ENCODE results near the gene ELOVL5.

ELOVL5 gene

DNA sequence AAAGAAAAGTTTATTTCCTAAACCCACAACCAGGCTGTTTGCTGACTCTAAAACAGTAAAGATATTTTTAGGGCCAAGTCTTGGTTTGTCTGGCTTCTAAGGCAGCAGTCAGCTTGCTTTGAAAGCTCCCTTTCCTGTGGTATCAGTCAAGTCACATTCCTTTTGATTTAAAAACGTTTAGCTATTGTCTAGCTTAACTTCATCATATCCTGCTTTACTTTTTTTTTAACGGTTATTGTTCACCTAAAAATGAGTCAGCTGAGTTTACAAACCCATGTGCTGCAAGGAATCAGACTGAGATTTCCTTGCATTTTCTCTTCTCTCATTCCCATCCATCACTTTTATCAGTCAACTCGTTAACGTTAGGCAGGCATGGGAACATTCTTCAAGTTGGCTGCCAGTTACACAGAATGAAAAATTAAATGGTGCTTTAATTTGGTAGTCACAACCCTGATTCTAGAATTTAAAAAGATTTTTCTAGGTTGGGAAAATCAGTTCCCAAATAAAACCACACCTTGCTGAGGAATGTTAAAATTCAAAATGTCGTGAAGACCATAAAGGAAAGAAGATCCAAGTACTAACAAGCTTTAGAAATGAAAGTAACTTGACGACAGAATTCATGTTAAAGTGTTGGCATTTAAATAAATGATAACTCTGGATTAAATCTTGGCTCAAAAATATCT, 45.9 kb downstream of the ELOVL5 start:
- peak; percentile 13 for DNase-seq

DNA sequence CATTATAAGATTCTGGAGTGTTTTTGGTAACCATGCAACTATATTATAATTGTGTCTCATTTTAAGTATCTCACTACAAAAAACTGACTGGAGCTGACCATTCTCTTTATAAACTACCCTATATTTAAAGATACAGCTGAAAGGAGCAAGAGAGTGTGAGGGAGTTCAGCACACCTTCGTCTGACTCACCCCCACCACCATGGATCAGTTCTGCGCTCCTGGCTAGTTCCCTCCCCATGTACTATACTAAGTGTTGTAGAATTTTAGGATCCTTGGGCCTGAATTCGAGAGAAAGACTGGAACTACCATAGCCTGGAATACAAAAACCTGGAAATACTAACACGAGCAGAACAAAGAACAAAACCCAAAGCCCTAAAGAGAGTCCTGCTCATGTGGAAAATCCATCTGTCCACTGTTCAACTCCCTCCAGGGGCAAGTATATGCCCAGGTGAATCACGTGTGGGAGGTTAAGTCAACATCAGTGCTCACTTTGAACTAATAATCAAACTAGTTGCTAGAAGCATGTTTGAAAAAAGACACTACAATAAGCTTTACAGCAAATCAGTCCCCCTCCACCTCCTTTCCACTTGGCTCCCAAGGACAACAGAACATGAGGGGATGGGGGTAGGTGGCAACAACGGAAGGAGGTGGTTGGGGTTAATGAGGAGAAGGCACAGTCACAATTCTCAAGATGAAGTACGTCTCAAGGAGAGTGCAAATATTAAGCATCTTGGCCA, 46.8 kb downstream of the ELOVL5 start:
- DNase-seq = no peak

DNA sequence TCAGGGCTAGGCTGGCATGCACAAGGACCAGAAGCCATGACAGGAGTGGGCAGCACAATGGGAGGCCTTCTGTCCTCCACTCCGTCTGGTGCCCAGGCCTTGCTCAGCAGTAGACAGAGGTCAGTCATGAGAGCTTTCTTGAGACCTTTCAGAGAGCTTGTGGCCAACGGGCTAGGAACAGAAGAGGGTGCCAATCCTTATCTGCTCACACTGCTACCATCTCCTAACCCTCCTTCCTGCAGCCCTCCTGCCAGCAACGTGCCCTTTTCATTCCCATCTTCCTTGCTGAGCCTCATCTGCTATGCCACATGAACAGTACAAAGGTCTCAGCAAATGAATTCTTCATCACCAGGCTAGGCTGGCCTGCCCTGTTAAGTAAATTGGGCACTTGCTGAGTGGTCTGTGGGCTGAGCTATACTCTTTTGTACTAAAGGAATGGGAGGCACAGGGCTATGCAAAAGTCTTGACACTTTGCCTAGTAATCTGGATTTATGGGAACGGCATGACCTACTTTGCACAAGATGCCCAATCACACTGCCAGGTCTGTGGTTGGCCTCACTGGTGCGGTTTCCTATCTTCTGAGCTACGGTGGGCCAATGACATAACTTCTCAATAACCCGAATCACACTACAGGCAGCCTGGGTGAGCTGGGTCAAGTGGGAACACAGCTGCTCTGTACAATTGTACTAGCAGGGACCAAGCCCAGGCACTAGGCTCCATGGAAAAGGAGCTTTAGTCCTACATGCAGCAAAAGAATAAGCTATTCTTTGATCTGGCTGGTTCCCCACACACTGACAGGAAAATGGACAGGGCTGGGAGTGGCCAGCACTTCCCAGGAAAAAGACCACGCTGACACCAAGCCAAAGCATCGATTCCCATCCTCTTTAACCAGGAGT, 47.8 kb downstream of the ELOVL5 start:
- peak; percentile 31 for DNase-seq

DNA sequence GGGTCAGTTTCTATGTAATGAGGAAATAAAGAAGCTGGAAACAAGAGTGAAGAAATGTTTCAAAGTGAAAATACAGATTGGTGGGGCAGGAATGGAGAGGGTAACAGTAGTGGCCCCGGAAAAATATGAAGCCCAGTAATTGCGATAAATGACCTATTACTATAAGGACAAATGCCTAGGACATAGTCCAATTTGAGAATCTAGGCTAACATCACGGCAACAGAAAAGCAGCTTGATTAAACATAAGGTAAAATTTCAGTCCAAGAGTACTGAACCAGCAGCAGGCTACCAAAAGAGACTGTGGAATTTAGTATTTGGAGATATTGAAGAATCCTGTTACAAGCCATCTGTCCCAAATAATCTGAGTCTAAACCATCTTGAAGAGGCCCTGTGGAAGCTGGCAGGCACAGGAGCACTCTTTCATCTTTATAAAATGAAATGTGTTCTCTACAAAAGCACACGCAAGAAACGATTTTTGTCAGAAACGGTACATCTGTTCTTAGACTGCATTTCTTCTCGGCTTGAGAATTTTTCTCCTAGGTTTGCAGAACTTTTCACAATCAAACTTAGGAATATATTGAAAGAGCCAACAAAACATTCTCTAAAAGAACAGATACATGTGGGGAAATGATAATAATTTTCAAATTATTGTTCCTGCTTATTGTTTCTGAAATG, 49.3 kb downstream of the ELOVL5 start:
- no peak for DNase-seq

DNA sequence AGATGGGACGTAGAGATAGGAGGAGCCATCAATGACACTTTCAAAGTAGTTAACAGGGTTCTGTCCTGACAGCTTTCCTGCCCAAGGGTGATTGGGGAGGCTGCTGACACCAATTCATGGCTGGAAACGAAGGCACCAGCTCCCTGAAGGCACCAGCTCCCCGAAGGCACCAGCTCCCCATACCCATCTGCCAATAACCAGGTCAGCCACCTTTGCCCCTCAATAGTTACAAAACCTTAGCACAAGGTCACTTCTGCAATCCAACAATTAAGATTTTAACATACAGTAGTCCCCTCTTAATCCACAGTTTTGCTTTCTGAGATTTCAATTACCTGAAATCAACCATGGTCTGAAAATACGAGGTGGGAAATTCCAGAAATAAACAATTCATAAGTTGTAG, 51.7 kb downstream of the ELOVL5 start:
- no peak for DNase-seq

DNA sequence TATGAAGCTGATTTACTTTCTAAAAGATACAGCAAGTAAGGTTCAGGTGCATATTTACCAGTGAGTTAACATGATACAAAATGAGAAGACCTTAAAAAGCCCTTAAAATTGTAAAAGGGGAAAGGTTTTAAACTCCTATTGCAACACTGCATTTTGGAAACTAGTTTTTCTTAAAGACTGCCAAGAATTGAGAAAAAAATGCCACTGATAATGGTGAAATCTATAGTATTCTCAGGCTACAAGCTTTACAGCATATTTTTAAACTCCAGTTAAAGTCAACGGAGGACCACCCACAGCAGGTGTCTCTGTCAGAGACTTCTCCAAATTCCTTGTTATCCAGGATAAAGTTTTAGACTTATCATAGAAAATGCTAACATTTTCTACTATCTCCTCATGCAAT, 53.6 kb downstream of the ELOVL5 start:
- DNase-seq = no peak

DNA sequence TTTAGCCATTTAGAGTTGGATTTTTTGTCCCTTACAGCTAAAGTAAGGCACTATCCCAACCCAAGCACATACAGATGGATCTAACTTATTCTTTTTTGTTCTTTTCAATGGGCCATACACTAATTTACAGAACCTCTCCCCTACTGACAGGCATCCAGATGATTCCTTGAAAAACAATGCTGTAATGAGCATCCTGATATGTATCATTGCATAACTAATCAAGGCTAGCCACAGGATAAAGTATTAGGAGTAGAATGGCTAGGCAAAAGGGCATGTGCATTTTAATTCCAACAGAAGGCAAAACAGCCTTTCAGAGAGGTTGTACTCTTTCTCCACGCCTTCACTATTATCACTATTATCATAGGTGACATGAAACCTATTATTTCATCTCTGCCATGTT, 54.1 kb downstream of the ELOVL5 start:
- no peak for DNase-seq

DNA sequence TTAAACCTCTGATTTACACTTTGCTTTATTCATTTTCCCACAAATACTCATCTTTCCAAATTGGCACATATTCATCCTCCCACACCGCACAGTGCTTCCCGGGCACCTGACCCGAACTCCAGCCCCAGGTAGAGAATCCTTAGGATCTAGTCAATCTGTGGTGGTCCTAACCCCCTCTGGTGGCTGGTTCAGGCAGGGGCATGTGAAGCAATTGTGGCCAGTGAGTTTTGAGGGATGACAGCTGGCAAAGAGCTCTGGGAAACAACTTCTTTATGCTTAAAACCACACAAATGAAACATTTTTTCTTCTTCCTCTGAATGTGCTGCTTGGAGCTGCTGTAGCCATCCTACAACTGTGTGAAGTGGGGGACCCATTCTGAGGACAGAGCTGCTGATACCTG, 54.7 kb downstream of the ELOVL5 start:
- DNase-seq = peak; percentile 11

DNA sequence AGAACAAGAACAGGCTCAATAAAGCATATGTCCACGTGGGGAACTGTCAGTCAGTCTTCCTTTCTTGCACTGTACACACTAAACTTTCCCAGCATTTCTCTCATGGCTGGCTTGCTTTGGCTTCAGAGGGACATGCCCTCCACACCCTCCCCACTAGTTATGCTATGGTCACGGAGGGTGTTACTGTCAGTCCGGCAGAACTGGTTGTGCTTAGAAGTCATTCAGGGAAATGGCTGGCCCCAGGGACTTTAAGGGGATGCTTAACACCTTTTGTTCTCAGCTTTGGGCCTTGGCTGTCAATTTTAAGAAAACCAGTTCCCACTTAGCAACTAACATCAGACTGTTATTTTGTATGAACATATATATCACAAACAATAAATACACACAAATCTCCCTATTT, 55.1 kb downstream of the ELOVL5 start:
- DNase-seq = no peak

DNA sequence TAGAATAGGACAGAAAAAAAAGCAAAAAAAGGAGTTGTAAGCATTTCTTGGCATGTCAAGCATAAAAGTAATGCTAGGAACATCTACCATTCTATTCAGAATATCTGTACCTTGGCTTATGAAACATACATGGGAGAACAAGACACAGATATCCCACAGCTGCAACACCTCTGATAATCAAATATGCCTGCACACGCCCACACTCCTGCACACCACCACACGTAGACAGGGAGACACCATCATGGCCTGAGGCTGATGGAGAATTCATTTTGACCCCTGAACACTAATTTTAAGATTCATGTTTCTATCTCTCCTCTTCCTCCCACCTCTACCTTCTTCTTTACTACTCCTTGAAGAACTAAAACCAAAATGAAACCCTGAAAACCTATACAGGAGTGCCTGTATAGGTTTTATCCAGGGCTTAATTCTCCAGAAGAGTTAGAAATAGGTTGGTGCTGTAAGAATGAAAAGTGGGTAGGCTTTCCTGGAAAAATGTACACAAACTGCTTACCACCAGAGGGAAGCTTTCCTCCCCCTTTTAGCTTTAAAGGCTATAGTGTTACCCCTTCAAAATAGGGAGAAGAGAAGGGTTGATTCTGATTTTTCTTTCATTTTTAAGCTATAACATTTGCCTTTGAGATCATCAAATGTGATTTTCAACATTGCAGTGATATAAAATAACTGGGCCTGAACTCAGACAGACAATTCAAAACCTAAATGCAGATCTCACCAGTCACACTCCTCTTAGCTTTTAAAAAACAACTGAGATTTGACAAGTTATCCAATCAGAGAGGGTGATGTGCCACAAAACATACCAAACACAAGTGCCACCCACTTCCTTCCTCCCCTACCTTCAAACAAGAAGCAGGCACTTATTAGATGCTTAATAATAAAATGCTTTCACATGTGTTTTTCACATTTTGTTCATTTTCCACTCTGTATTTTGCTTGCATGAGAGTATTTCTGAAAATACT, 57.9 kb downstream of the ELOVL5 start:
- peak; percentile 23 for DNase-seq

DNA sequence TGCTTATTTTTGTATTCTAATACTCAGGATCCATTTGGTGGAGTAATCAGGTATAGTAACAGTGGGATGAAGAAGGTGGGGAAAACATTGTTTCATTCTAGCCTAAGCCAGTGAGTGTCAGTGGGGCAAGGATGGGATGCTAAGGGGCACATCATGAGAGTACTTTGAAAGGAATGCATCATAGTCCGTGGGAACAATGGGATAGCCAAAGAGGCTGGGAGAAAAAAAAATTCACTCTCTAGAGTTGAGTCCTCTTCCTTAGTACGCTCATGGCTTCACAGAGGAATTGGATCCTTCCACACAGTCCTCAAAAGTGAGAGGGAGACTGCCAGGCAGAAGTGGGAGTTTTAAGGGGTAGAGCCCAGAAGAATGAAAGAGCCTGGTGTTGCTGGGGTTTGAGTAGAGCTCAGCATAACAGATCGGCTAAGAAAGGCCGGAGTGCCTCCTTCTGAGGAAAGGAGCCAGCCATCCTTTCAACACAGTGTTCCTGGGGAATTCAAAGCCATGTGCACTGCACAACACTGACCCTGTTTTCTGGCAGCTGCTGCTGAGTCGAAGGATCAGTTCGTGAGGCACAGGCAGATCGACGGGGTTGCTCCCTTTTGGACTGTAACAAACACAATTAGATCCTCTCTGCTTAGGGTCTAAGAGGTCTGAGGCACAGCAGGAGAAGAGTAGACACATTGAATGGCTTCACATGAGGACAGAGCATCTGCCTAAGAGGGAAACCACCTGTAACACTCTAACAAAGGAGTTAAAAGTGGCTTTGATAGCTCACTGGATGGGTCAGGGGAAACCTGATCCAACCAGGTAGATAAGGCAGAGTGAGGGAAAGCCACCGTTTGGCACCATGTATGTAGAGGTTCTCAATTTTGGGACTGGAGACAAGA, 61.2 kb downstream of the ELOVL5 start:
- DNase-seq = no peak

DNA sequence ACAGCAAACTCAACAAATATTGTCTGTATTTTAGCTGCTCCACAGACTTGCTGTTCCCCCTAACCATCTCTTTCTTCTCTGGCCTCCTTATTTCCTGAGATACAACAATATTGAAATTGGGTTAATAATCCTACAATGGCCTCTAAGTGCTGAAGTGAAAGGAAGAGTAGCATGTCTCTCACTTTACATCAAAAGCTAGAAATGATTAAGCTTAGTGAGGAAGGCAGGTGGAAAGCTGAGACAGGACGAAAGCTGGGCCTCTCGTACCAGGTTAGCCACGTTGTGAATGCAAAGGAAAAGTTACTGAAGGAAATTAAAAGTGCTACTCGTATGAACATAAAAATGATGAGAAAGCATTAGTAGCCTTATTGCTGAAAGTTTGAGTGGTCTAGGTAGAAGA, 63.8 kb downstream of the ELOVL5 start:
- no peak for DNase-seq

DNA sequence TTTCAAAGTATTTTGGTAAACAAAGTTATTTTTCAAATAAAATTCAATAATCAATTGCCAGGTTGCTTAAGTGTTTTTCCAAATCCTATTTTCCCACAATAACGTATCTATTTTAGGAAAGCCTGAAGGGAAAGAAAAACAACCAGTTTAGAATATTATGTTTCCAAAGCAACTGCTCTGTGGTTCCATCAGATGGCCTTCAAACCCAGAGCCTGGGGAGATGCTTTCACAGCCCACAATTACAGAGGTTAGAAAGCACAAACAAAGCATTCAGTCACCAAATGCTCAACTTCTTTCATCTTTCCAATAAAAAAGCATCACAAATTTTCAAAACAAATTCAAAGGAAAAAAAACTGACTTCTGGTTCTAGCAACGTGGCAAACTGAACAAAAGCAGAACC, 66.0 kb downstream of the ELOVL5 start:
- DNase-seq = no peak

DNA sequence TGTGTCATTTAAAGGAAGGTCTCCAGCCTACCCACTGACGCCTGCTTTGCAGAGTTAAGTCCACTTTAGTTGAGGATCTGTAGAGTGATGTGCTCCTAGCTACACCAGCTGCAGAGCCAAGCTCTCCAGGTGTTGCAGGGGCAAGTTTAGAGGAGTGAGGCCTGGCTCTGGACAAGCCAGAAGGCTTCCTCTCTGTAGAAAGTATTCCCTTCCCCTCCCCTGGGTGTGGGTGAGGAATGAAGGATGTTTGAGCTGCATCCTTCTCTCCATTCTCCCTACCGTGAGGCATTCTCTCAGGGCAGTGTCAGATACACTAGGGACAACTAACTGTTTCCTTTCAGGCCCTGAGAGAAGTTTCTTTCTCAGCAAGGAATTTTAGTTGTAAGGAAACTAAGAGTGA, 66.5 kb downstream of the ELOVL5 start:
- no peak for DNase-seq

DNA sequence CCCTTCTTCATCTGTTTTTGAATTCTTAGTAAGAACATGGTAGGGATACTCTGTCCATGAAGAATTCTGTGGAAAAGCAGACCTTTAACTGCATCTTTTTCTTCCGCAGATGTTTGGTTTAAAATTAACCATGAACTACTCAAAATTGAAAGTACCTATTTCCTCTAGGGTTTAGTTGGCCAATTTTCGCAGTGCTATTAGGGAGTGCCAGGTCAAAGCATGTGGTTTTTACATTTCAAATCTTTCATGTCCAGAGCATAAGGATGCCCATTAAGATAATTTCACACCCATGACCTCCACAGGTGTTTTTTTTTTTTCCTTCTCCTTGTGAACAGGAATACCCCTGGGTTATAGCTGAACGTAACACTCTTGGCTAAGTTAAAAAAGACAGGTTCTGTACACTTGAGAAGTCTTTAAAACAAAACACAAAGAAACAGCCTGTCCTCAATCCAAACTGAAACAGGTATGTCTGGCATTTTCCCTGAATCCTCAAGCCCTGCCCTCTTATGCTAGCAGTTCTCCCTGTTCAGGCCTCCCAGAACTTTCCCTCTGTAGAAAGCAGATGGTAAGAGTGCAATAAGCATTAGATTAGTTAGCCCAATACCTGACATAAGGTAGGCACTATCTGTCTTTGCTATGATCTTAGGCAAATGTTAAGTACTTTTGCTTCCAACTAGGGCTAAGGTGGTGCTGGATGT, 67.1 kb downstream of the ELOVL5 start:
- DNase-seq = no peak

DNA sequence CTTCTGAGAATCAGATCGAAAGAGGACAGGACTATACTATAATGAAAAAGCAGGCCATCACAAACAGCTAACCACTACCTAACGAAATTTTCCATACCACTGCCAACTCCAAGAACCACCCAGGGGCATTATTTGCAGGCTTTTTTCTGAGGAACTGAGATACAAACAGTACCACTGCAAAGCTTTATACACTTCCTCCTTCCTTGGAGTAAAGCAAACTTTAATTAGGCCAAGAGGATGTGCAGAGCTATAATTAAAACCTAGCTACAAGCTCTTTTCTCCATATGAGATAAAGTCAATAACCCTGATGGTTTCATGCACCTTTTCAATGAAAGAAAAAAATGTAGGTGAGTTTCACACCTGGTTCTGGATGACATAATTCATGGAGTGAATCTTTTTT, 68.5 kb downstream of the ELOVL5 start:
- no peak for DNase-seq

DNA sequence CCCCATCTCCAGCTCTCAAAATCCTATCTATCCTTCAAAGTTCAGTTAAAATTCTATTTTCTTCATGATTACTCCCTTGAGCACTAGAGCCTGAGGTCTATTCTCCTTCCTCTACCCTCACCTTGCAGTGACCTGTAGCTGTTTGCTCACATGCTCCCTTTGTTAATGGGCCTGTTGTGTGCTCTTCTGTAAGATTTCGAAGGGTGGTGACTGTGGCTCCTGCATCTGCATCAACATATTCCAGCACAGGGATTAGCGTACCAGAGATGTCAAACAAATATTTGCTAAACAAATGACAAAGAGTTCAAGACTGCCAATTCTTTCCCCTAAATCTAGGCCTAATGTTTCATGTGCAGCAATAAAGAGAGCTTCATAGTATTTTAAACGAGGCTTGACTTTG, 69.5 kb downstream of the ELOVL5 start:
- DNase-seq = no peak

DNA sequence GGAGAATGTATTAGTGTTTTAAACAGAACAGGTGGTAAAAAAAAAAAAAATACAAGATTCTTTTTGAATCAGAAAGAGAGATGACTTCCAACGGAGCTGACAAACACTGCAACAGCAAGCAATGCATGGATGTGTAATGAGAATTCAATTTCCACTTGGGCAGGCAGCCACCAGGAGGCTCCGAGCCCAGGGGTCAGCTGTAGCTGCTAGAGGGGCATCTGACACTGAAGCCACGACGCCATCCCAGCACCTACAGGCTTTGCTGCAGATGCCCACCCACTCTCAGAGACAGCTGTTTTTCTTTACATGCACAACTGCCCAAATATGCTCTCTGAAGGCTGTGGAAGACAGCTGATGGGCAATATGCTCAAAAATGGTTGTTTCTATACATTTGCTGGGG, 75.4 kb downstream of the ELOVL5 start:
- no peak for DNase-seq

DNA sequence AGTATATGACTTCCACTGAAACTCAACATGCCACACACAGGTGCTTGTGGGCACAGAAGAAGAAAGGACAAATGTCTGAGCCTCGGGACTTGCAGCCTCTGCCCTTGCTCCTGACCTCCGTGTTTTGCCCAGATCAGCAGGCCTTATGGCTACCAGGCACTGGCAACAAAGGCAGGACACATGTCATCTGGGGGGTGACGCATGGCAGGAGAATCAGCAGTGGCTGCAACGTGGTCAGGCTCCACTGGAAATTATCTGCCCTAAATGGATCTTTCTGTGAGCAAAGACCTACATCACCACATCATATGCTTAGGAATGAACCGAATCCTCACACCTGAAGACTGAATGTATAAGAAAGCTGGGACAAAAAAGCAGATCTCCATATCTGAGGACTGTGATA, 78.9 kb downstream of the ELOVL5 start:
- DNase-seq = no peak
